ENCODE data around the gene MAST4. TPM values are rescaled to one million over a fixed set of nuclear protein-coding genes. Genes with fewer than 3 reads are reported as not detected.
A peak's percentile ranks its signal among the peaks of the same experiment; 100 is the strongest.

MAST4 gene
- total RNA-seq, 2 experiments from 2014 or later = 27.7 to 28.8 TPM

DNA sequence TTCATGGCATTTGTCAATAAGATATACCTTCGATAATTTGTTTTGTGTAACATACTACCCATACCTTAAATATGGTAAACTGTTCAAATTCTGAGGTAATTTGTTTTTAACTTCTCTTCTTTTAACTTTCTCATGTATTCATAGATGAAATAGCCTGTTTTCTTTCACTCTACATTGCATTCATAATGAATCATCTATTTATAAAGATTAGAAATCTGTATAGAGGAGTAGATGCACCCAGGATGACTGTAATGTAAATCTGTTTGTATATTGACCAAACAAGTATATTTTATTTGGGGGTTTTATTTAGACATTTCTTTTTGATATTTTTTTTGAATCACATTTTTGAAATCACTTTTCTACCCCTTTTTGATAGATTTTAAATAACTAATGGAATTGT is 455.8 kb downstream of the MAST4 start:
- peaks cover 15% of the 10 kb centered on the region for H3K4me1 Mint-ChIP-seq (ENCODE audit: low read depth)
- no peaks in the 10 kb centered on the region for H3K9me3 Mint-ChIP-seq
- H3K27ac Mint-ChIP-seq = no peak overlapping the region
- no peaks in the 10 kb centered on the region for H3K27me3 Mint-ChIP-seq (ENCODE audit: low read depth)
- peaks cover 5% of the 10 kb centered on the region for H3K36me3 Mint-ChIP-seq (ENCODE audit: low read depth)
- H3K4me3 Mint-ChIP-seq = no peak overlapping the region
- intact Hi-C loops (cut with micrococcal nuclease) = no loop called here
- DNase-seq = no peak
- CTCF ChIA-PET = no interaction called here

DNA sequence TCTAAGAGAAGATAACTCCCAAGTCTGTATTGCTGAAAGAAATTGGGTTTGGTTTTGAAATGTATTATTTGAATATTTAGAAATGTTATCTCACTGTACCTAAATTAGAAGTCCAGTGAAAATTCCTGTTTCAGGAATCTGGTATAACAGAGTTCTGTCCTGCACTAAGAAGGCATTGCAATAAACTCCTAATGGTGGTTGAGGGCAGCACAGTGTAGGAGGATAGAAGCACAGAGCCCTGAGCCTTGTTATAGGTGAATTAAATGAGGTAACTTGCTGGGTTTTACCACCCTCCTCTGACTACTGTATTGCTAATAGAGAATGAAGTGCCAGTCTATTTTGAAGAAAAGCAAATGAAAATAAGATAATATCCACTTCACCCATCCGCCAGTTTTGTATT is 457.0 kb downstream of the MAST4 start:
- Mint-ChIP-seq H3K4me1 (ENCODE audit: low read depth) (peaks cover 15% of the 10 kb centered on the region), H3K27me3 (ENCODE audit: low read depth) (no peaks in the 10 kb centered on the region), H3K4me3 (no peak overlapping the region), H3K9me3 (no peaks in the 10 kb centered on the region), H3K27ac (no peak overlapping the region), H3K36me3 (ENCODE audit: low read depth) (peaks cover 9% of the 10 kb centered on the region)
- CTCF ChIA-PET = interaction anchor here (0.5 kb wide), 1 partner anchor 12 kb away, joined by 4 read pairs; no protein-coding TSS in a partner anchor
- intact Hi-C loops (cut with micrococcal nuclease) = no loop called here
- no peak for DNase-seq

DNA sequence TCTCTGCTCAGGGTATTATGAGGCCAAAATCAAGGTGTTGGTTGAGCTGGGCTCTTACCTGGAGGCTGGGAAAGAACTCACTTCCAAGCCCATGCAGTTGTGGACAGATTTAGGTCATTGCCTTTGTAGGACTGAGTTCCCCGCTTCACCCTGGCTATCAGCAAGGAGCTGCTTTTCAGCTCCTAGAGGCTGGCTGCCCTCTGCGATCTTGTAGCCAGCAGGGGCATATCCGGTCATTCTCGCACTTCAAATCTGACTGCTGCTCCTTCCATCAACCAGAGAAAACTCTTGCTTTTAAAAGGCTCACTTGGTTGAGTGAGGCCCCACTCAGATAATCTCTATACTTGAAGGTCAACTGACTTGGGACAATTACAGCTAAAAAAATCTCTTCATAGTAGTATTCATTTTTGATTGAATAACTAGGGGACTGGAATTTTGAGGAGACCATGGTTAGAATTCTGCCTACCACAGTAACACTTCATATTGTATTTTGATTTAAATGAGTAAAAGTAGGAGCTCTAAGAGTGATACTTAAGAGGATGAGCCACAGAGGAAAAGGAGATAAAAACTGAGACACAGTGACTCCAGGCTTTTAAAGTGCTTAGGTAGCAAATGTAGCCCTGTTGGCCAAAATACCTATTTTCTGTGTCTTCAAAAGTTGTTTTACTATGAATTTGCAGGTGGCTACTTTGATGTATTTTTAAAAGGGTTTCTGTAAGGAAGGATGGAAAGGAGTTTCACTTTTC is 463.0 kb downstream of the MAST4 start:
- intact Hi-C loops (cut with micrococcal nuclease) = no loop called here
- H3K36me3 Mint-ChIP-seq (ENCODE audit: low read depth) = peaks cover 18% of the 10 kb centered on the region
- no peaks in the 10 kb centered on the region for H3K9me3 Mint-ChIP-seq
- H3K27ac Mint-ChIP-seq = no peak overlapping the region
- peaks cover 13% of the 10 kb centered on the region for H3K4me1 Mint-ChIP-seq (ENCODE audit: low read depth)
- no peaks in the 10 kb centered on the region for H3K27me3 Mint-ChIP-seq (ENCODE audit: low read depth)
- H3K4me3 Mint-ChIP-seq = no peak overlapping the region
- CTCF ChIA-PET = interaction anchor here (0.7 kb wide), 1 partner anchor 10 kb away, joined by 3 read pairs; no protein-coding TSS in a partner anchor
- no peak for DNase-seq

DNA sequence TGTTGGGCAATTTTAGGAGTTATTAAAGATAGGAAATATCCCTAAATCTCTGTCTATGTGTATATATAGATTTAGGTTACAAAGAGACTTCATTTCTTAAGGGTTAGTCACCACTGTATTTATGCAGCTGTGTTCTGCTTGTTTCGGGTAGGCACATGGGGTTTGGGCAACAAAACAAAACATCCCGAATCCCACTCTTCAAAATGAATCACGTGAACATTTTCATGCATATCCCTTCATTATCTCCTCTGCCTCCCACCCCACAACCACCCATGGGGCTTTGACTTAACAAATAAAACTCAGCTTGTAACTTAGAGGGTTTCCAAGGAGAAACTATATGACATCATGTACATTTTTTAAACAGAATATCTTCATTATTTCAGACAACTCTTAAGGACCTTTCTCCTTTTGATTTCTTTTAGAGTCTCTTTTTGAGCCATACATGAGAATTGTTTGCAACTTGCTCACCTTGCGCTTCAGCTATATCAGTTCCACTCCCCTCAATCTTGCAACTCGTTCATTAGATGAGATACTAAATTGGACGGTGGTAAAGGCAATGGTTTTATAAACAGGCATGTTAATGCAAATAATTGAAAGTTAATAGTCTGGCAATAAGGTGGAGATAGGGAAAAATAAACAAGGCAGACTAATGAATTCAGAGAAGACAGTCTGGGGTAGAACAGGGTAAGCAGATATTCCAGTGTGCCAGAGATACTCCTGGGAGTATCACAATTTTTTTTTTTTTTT is 463.7 kb downstream of the MAST4 start:
- intact Hi-C loops (cut with micrococcal nuclease) = no loop called here
- H3K36me3 Mint-ChIP-seq (ENCODE audit: low read depth) = peaks cover 17% of the 10 kb centered on the region
- CTCF ChIA-PET = no interaction called here
- H3K27me3 Mint-ChIP-seq (ENCODE audit: low read depth) = no peaks in the 10 kb centered on the region
- H3K4me1 Mint-ChIP-seq (ENCODE audit: low read depth) = peaks cover 13% of the 10 kb centered on the region
- H3K27ac Mint-ChIP-seq = no peak overlapping the region
- no peaks in the 10 kb centered on the region for H3K9me3 Mint-ChIP-seq
- H3K4me3 Mint-ChIP-seq = no peak overlapping the region
- no peak for DNase-seq

DNA sequence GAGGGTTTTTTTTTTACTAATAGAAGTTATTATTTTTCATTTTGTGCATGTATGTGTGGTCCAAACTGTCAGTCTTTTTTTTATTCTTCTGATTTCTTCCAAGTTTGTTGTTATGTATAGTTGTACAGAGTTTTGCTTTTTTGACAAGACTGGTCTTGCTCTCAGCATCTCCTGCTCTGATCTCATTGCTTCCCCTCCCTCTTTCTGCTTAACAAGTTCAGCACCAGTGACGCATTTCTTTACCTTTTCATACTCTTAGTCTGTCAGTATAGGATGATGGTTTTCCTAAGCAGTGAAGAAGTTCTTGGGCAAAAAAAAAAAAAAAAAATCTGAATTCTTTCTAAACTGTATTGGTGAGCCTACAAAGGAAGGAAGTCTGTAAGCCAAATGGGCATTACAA is 465.3 kb downstream of the MAST4 start:
- H3K4me1 Mint-ChIP-seq (ENCODE audit: low read depth) = peaks cover 21% of the 10 kb centered on the region
- H3K9me3 Mint-ChIP-seq = no peaks in the 10 kb centered on the region
- no peaks in the 10 kb centered on the region for H3K27me3 Mint-ChIP-seq (ENCODE audit: low read depth)
- intact Hi-C loops (cut with micrococcal nuclease) = no loop called here
- no peak overlapping the region for H3K4me3 Mint-ChIP-seq
- H3K27ac Mint-ChIP-seq = no peak overlapping the region
- H3K36me3 Mint-ChIP-seq (ENCODE audit: low read depth) = peaks cover 14% of the 10 kb centered on the region
- CTCF ChIA-PET = no interaction called here
- DNase-seq = no peak

DNA sequence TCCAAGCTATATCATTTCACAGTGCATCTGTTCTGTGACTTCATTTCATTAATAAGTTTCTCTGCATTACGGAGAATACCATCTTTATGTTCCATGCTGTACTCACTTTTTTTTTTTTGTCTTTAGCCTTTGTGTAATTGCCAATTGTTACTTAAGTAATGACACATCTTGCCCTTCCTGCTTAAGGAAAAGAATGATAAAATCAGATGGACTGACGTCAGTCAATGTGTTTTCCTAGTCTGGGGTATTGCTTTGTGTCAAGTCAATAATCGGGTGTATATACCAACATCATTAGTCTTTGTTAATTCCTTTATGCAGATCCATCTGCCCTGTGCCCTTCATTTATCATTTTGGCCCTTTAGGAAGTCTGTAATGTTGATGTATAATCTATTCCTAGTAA is 466.9 kb downstream of the MAST4 start:
- Mint-ChIP-seq H3K36me3 (ENCODE audit: low read depth) (peaks cover 14% of the 10 kb centered on the region), H3K27me3 (ENCODE audit: low read depth) (no peaks in the 10 kb centered on the region), H3K4me1 (ENCODE audit: low read depth) (peaks cover 24% of the 10 kb centered on the region), H3K27ac (no peak overlapping the region), H3K9me3 (no peaks in the 10 kb centered on the region), H3K4me3 (no peak overlapping the region)
- intact Hi-C loops (cut with micrococcal nuclease) = no loop called here
- no peak for DNase-seq
- CTCF ChIA-PET = no interaction called here

DNA sequence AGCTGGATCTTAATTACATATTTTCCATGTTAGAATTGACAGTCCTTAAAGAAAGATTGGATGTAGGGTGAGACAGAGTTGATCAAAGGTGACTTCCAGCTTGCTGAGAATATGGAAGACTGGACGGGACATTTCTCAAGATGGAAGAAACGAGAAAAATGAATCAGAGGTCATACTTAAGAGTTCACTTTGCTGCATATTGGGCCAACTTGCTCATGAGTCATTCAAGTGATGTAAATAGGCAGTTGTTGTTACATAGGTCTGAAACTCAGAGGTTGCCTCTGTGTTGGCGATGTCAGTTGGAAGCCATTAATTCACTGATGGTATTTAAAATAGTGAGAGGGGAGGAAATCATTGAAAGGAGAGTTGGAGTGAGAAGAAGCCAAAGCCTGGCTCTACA is 467.6 kb downstream of the MAST4 start:
- Mint-ChIP-seq H3K36me3 (ENCODE audit: low read depth) (peaks cover 16% of the 10 kb centered on the region), H3K9me3 (no peaks in the 10 kb centered on the region), H3K27me3 (ENCODE audit: low read depth) (no peaks in the 10 kb centered on the region), H3K4me1 (ENCODE audit: low read depth) (peaks cover 25% of the 10 kb centered on the region), H3K27ac (no peak overlapping the region), H3K4me3 (no peak overlapping the region)
- DNase-seq = no peak
- intact Hi-C loops (cut with micrococcal nuclease) = no loop called here
- CTCF ChIA-PET = no interaction called here

DNA sequence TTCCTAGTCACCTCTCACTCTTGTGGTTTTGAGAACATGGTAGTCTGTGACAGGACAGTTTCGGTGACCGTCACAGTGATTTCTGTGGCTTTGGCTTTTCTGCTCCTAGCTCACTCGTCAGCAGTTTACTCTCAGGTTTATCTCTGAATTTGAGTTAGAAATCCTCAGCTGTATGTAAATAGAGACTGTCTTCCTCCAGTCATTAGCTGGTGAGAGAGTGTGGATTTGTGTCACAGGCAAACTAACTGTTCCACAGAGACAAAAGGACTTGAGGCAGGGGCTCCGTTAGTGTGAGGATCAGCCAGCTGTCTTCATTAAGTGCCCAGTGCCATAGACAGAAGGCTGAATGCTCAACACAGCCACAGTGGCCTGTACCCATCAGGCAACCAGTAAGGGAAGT is 469.0 kb downstream of the MAST4 start:
- CTCF ChIA-PET = interaction anchor here (0.7 to 1.8 kb wide), 3 partner anchors 12 to 78 kb away, joined by 4 to 8 read pairs (median 4); no protein-coding TSS in a partner anchor
- Mint-ChIP-seq H3K4me1 (ENCODE audit: low read depth) (peaks cover 25% of the 10 kb centered on the region), H3K27ac (peak overlapping the region; percentile 72), H3K27me3 (ENCODE audit: low read depth) (no peaks in the 10 kb centered on the region), H3K9me3 (no peaks in the 10 kb centered on the region), H3K36me3 (ENCODE audit: low read depth) (peaks cover 12% of the 10 kb centered on the region), H3K4me3 (no peak overlapping the region)
- intact Hi-C loops (cut with micrococcal nuclease) = loop anchor here (1.0 kb wide), 3 partner anchors 33 to 142 kb away; no protein-coding TSS in a partner anchor
- peak; percentile 47 for DNase-seq

DNA sequence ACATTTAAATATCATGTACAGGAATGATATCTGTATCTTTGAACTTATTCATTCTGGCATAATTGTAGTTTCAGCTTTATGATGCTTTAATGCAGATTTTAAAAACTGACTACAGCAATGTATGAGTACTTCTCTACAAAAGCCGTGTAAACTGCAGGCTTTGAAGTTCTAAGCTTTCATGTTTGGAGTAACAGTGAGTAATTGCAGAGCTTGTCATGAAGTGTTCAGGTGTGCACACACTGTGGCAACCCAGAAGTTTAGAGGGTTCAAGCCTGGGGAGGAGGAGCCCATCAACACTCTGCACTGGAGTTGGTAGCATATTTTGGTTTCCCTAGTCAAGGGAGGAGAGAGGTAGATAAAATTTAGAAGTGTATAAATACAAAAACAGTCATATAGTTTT is 469.5 kb downstream of the MAST4 start:
- CTCF ChIA-PET = interaction anchor here (0.7 to 1.8 kb wide), 3 partner anchors 13 to 78 kb away, joined by 4 to 8 read pairs (median 4); no protein-coding TSS in a partner anchor
- no peak for DNase-seq
- Mint-ChIP-seq H3K9me3 (no peaks in the 10 kb centered on the region), H3K36me3 (ENCODE audit: low read depth) (peaks cover 12% of the 10 kb centered on the region), H3K4me3 (no peak overlapping the region), H3K27me3 (ENCODE audit: low read depth) (no peaks in the 10 kb centered on the region), H3K27ac (no peak overlapping the region), H3K4me1 (ENCODE audit: low read depth) (peaks cover 25% of the 10 kb centered on the region)
- intact Hi-C loops (cut with micrococcal nuclease) = loop anchor here (1.0 kb wide), 3 partner anchors 33 to 142 kb away; no protein-coding TSS in a partner anchor

DNA sequence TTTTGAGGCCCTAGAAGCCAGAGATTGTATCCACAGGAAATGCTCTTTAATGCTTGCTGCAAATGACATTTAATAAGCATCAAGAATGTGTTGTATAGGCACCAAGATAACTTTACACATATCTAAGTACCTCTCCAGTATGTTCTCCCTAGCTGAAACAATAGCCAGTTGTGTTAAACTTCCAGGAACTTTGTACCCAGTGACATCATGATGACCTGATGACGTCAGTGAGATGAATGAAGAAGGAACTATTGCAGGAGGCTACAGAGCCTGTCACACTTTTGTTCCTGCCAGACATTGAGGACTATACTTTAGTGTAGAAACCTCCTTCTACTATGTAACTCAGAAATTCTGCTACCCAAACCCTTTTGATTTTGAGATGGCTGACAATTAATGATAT is 470.6 kb downstream of the MAST4 start:
- Mint-ChIP-seq H3K27ac (no peak overlapping the region), H3K36me3 (ENCODE audit: low read depth) (peaks cover 12% of the 10 kb centered on the region), H3K27me3 (ENCODE audit: low read depth) (no peaks in the 10 kb centered on the region), H3K4me3 (no peak overlapping the region), H3K9me3 (no peaks in the 10 kb centered on the region), H3K4me1 (ENCODE audit: low read depth) (peaks cover 21% of the 10 kb centered on the region)
- CTCF ChIA-PET = no interaction called here
- intact Hi-C loops (cut with micrococcal nuclease) = no loop called here
- DNase-seq = no peak

DNA sequence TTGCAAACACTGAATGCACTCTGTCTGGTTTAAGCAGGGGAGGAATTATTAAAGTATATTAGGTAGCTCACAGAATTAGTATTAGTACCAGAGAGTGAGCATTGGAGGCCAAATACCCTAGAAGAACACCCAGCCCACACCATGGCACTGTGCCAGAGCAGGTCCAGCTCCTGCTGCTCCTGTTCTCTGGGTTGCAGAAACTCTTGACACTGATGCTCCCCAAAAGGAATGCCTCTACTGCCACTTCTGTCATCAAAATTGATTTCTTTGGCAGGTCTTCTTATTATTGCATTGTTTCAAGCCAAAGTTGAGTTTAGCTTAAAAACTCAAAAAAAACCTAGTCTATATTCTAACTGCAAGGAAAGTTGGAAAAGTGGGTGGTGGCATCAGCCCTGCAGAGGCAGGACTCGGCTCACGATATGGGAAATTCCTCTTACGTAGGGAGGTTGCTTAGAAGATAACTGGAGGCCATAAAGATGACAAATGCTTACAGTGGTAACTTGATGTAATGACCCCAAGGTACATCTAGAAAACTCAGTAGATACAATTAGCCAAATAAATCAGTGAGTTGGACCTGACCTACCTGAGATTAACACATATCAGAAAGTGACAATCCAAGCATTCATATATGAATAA is 477.0 kb downstream of the MAST4 start:
- no peak for DNase-seq
- Mint-ChIP-seq H3K27me3 (ENCODE audit: low read depth) (no peaks in the 10 kb centered on the region), H3K27ac (no peak overlapping the region), H3K4me1 (ENCODE audit: low read depth) (no peaks in the 10 kb centered on the region), H3K4me3 (no peak overlapping the region), H3K9me3 (no peaks in the 10 kb centered on the region), H3K36me3 (ENCODE audit: low read depth) (peaks cover under 1% of the 10 kb centered on the region)
- intact Hi-C loops (cut with micrococcal nuclease) = no loop called here
- CTCF ChIA-PET = no interaction called here

DNA sequence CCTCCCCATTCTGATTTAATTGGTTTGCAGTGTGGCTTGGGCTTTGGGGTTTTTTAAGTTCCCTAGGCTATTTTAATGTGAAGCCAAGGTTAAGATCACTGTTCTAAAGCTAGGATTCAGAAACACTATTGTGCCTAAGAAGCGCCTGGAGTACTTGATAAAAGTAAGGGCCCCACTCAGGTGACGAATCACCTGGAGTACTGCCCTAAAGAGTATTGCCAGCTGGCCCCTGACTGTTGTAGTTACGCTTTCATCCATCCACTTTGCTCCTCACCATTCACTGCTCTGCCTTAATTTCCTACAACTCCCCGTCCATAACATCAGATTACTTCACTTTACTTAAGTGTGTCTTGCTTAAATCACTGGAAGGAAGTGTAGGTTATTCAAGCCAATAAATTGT is 481.1 kb downstream of the MAST4 start:
- no peaks in the 10 kb centered on the region for H3K36me3 Mint-ChIP-seq (ENCODE audit: low read depth)
- CTCF ChIA-PET = no interaction called here
- no peak overlapping the region for H3K27ac Mint-ChIP-seq
- intact Hi-C loops (cut with micrococcal nuclease) = no loop called here
- no peaks in the 10 kb centered on the region for H3K27me3 Mint-ChIP-seq (ENCODE audit: low read depth)
- no peak for DNase-seq
- H3K4me1 Mint-ChIP-seq (ENCODE audit: low read depth) = peaks cover 2% of the 10 kb centered on the region
- H3K9me3 Mint-ChIP-seq = no peaks in the 10 kb centered on the region
- H3K4me3 Mint-ChIP-seq = no peak overlapping the region

Measured in activated naive CD4-positive, alpha-beta T cell treated with anti-CD3 and anti-CD28 coated beads for 36 hours (primary cell).